GM12878 (cell line): ENCODE results near the gene TMEM208. TPM values are rescaled to one million over a fixed set of nuclear protein-coding genes. Genes with fewer than 3 reads are reported as not detected.

Source experiments
- CBX5 ChIP-seq: sonication (generic); IDR thresholded peaks from 2 replicates; pipeline ENCODE4 v1.6.1; 2016; ENCODE audit warnings: low read depth, moderate library complexity, mild to moderate bottlenecking, inconsistent platforms
- EP300 ChIP-seq, 2 experiments: fragments of 150-350 bp in 1 of 2; IDR thresholded peaks; 2 replicates each; pipeline ENCODE4 v1.6.1; 2011 to 2012; ENCODE audit warnings: low read depth in 2 of 2, low read length in 2 of 2, borderline replicate concordance in 1 of 2, improper control_type of control experiment in 1 of 2, inconsistent platforms in 1 of 2; ENCODE audit not compliant: control insufficient read depth in 1 of 2
- GABPA ChIP-seq: IDR thresholded peaks from 2 replicates; pipeline ENCODE4 v1.6.1; 2014; ENCODE audit warnings: antibody characterized with exemption, low read depth, mild to moderate bottlenecking, inconsistent platforms
- HDAC2 ChIP-seq: fragments of 200-600 bp; sonication (generic); IDR thresholded peaks from 2 replicates; pipeline ENCODE4 v1.6.1; 2017
- HDGF ChIP-seq: fragments of 450-650 bp; IDR thresholded peaks from 2 replicates; pipeline ENCODE4 v1.6.1; 2016; ENCODE audit warnings: antibody characterized with exemption
- JUNB ChIP-seq: IDR thresholded peaks from 2 replicates; pipeline ENCODE4 v1.6.1; 2016; ENCODE audit warnings: antibody characterized with exemption, mild to moderate bottlenecking
- LARP7 ChIP-seq: fragments of 450-650 bp; IDR thresholded peaks from 2 replicates; pipeline ENCODE4 v1.6.1; 2017; ENCODE audit warnings: mild to moderate bottlenecking
- MLLT1 ChIP-seq: fragments of 450-650 bp; IDR thresholded peaks from 2 replicates; pipeline ENCODE4 v1.6.1; 2016; ENCODE audit warnings: mild to moderate bottlenecking
- NFXL1 ChIP-seq: fragments of 450-650 bp; IDR thresholded peaks from 2 replicates; pipeline ENCODE4 v1.6.1; 2017; ENCODE audit warnings: antibody characterized with exemption, mild to moderate bottlenecking, borderline replicate concordance
- NR2C1 ChIP-seq: fragments of 450-650 bp; IDR thresholded peaks from 2 replicates; pipeline ENCODE4 v1.6.1; 2017; ENCODE audit warnings: antibody characterized with exemption, mild to moderate bottlenecking, moderate library complexity
- RAD21 ChIP-seq: IDR thresholded peaks from 2 replicates; pipeline ENCODE4 v1.6.1; 2011; ENCODE audit warnings: mild to moderate bottlenecking, low read depth, low read length, moderate library complexity; ENCODE audit not compliant: insufficient read depth
- RELA ChIP-seq: fragments of 450-650 bp; IDR thresholded peaks from 2 replicates; pipeline ENCODE4 v1.8.0; 2014; ENCODE audit warnings: borderline replicate concordance; ENCODE audit not compliant: partially characterized antibody
- REST ChIP-seq: IDR thresholded peaks from 2 replicates; pipeline ENCODE4 v1.6.1; 2012; ENCODE audit warnings: mild to moderate bottlenecking, low read depth, low read length
- SREBF1 ChIP-seq: IDR thresholded peaks from 2 replicates; pipeline ENCODE4 v1.6.1; 2012; ENCODE audit warnings: mild to moderate bottlenecking, low read length
- TCF3 ChIP-seq: IDR thresholded peaks from 2 replicates; pipeline ENCODE4 v1.6.1; 2012; ENCODE audit warnings: low read depth, mild to moderate bottlenecking, low read length, borderline replicate concordance; ENCODE audit not compliant: insufficient read depth
- TCF7 ChIP-seq: IDR thresholded peaks from 2 replicates; pipeline ENCODE4 v1.6.1; 2014; ENCODE audit warnings: antibody characterized with exemption, borderline replicate concordance
- USF2 ChIP-seq: IDR thresholded peaks from 2 replicates; pipeline ENCODE4 v1.6.1; 2011; ENCODE audit warnings: low read depth, low read length, improper control_type of control experiment, borderline replicate concordance
- YY1 ChIP-seq: IDR thresholded peaks from 2 replicates; pipeline ENCODE4 v1.6.1; 2011; ENCODE audit warnings: low read depth, mild to moderate bottlenecking, low read length
- ZBED1 ChIP-seq: IDR thresholded peaks from 2 replicates; pipeline ENCODE4 v1.6.1; 2016; ENCODE audit warnings: borderline replicate concordance
- ZBTB40 ChIP-seq: fragments of 450-650 bp; IDR thresholded peaks from 2 replicates; pipeline ENCODE4 v1.6.1; 2016; ENCODE audit warnings: mild to moderate bottlenecking, moderate library complexity, borderline replicate concordance
- ZNF217 ChIP-seq: fragments of 450-650 bp; IDR thresholded peaks from 2 replicates; pipeline ENCODE4 v1.6.1; 2017; ENCODE audit warnings: antibody characterized with exemption, mild to moderate bottlenecking
- ZNF274 ChIP-seq: IDR thresholded peaks from one replicate; pipeline ENCODE4 v1.8.0; 2011; ENCODE audit not compliant: insufficient read length, insufficient read depth
- polyA plus RNA-seq, 11 experiments: library from polyadenylated mRNA; depleted of rRNA in 4 of 11; unstranded in 6 of 11; stranded (reverse) in 5 of 11; fragments of >200 nt; fragmentation: Nextera tagmentation in 4 of 11; fragmentation: Illumina TruSeq in 1 of 11; extraction: Ambion mirVana in 4 of 11; extraction: Trizol in 1 of 11; gene quantifications; 1 replicate in 1 of 11; 2 replicates in 10 of 11; pipeline versions ENCODE4 v1.2.1 to v1.2.3, GENCODE V29; 2011 to 2016; ENCODE audit warnings: inconsistent platforms in 2 of 11, missing spikeins in 2 of 11, low read depth in 1 of 11
- total RNA-seq, 4 experiments: library from RNA; depleted of rRNA in 3 of 4; stranded (reverse); fragments of >200 nt in 3 of 4; fragmentation: Illumina TruSeq in 1 of 4; extraction: Trizol in 1 of 4; gene quantifications; 2 replicates each; pipeline versions ENCODE4 v1.2.1 to v1.2.3, GENCODE V29; 2013 to 2021

TMEM208 gene
- total and polyA plus RNA-seq, 10 of the 15 experiments (the other 5 are each of a cell fraction or from before 2014, with no cell fraction given): 34.1 to 244 (median 54.1) TPM

GRCh38 chr16:67191995-67192681, 34.8 kb upstream of the TMEM208 start, which contains the start of gene E2F4 (continued):
- TF ChIP-seq REST (no peak), NR2C1 (peak; percentile 77), NFXL1 (no peak), RELA (no peak), TCF7 (no peak), SREBF1 (no peak), ZNF274 (no peak), HDGF (no peak; the same call in 1 of the 2 replicates), GABPA (peak; percentile 89), CBX5 (no peak), MLLT1 (peak; percentile 73; the same call in 1 of the 2 replicates), ZBTB40 (peak; percentile 87), YY1 (peak; percentile 90), ZBED1 (no peak), EP300 (IDR thresholded peaks at IDR 0.05; ENCODE audit: borderline replicate concordance in 1 of 2, control insufficient read depth in 1 of 2, low read depth in 2 of 2, low read length in 2 of 2) (no peak), ZNF217 (no peak), LARP7 (peak; percentile 87), HDAC2 (no peak), USF2 (no peak), RAD21 (no peak), TCF3 (0 out of 2 replicates have a peak, but pooled peaks have one; percentile 29), JUNB (peak; percentile 100)
